Uterus (tissue), 2 donors: ENCODE data around the gene POMT1.

Experiments
- POLR2A ChIP-seq, 2 donors: fragments of 450-650 bp; IDR thresholded peaks; one replicate each; pipeline ENCODE4 v1.6.1; 2016; ENCODE audit warnings: antibody characterized with exemption in 2 of 2, mild to moderate bottlenecking in 1 of 2, moderate library complexity in 1 of 2
- TF ChIP-seq, protein P1 (sequence below), 4 experiments: fragments of 200-600 bp in 2 of 4; fragments of 450-650 bp in 2 of 4; sonication (generic) in 2 of 4; IDR thresholded peaks; one replicate each; pipeline ENCODE4 v1.5.1; 2016 to 2019; ENCODE audit warnings: antibody characterized with exemption in 4 of 4, mild to moderate bottlenecking in 2 of 4, moderate library complexity in 1 of 4

DNA sequence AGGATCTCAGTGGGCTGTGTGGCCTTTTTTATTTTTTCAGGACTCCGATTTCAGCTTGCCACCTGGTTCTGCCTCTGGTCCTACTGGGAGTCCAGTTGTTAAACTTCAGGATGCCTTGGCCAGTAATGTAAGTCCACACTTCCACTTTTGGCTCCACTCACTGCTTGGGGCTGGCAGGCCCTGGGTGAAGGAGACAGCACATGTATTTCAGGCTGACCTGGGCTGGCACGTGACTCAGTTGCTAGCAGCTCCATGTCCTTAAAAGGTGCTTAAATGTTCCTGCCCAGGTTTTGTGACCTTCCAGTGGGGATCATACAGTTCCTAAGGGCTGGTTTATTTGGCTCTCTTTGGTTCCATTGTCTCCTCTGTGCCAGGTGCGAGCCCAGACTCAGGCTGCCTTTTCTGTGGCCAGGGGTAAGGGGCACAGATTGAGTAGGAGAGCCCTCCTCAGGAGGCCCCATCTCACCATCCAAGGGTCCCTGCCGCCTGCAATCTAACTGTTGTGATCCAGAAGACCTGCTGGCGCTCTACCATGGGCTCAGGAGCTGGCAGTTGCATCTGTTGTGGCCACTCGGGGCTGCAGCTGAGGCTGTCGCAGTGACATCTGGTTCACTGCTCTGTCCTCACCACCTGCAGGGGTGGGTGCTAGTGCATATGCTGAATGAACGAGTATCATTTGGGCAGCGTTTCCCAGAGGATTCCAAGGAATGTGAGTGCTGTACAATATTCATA lies 19.2 kb upstream of the POMT1 start:
- TF ChIP-seq, protein P1, sequence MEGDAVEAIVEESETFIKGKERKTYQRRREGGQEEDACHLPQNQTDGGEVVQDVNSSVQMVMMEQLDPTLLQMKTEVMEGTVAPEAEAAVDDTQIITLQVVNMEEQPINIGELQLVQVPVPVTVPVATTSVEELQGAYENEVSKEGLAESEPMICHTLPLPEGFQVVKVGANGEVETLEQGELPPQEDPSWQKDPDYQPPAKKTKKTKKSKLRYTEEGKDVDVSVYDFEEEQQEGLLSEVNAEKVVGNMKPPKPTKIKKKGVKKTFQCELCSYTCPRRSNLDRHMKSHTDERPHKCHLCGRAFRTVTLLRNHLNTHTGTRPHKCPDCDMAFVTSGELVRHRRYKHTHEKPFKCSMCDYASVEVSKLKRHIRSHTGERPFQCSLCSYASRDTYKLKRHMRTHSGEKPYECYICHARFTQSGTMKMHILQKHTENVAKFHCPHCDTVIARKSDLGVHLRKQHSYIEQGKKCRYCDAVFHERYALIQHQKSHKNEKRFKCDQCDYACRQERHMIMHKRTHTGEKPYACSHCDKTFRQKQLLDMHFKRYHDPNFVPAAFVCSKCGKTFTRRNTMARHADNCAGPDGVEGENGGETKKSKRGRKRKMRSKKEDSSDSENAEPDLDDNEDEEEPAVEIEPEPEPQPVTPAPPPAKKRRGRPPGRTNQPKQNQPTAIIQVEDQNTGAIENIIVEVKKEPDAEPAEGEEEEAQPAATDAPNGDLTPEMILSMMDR (IDR thresholded peaks at IDR 0.05): no peak
- TF ChIP-seq POLR2A (IDR thresholded peaks at IDR 0.05): no peak
